NT2/D1 (cell line): ENCODE results near the gene ING5.

Experiments
- DNase-seq: peaks from one replicate; pipeline ENCODE4 v3.0.0-alpha.2; 2011; ENCODE audit warnings: low read depth, low spot score
- H3K27me3 ChIP-seq: 2 replicates; pipeline ENCODE4 v1.6.0; 2011; ENCODE audit warnings: mild to moderate bottlenecking; ENCODE audit not compliant: insufficient read length, insufficient read depth
- H3K36me3 ChIP-seq: 2 replicates; pipeline ENCODE4 v1.6.1; 2011; ENCODE audit warnings: mild to moderate bottlenecking, low read length, mixed read lengths; ENCODE audit not compliant: insufficient read depth, insufficient read length
- H3K4me1 ChIP-seq: 2 replicates; pipeline ENCODE4 v1.5.1; 2011; ENCODE audit not compliant: insufficient read depth, insufficient read length
- H3K4me3 ChIP-seq: 2 replicates; pipeline ENCODE4 v1.5.1; 2011; ENCODE audit warnings: low read depth; ENCODE audit not compliant: insufficient read length
- H3K9ac ChIP-seq: 2 replicates; pipeline ENCODE4 v1.6.0; 2011; ENCODE audit warnings: low read depth; ENCODE audit not compliant: insufficient read length
- H3K9me3 ChIP-seq: 2 replicates; pipeline ENCODE4 v1.5.1; 2011; ENCODE audit warnings: mild to moderate bottlenecking, low read length; ENCODE audit not compliant: insufficient read depth
- SUZ12 ChIP-seq: IDR thresholded peaks from 2 replicates; pipeline ENCODE4 v1.6.1; 2011; ENCODE audit not compliant: insufficient read length, insufficient read depth; ENCODE audit errors: extremely low read depth
- YY1 ChIP-seq: IDR thresholded peaks from 2 replicates; pipeline ENCODE4 v1.6.1; 2011; ENCODE audit not compliant: insufficient read length, insufficient read depth
- ZNF274 ChIP-seq: IDR thresholded peaks from 2 replicates; pipeline ENCODE4 v1.6.1; 2011; ENCODE audit warnings: mild to moderate bottlenecking, low read depth, low read length

ING5 gene

DNA sequence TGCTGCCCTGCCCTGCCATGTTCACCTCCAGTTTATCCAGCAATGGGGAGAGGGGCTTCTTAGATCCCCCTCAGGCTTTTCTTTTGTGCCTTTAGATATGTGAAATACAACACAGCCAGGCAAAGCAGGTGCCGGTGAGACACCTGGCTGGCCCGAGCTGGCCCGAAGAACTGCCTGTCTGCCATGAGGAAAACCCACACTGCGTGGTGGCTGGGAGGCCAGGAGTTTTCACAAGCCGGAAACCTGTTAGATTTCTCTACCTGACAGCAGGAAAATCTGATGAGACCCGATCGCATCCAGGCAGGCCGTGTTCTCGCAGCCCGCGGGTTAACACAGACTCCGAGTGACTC, 69.1 kb downstream of the ING5 start:
- Histone ChIP-seq H3K27me3 (no peaks in the 10 kb centered on the region), H3K9me3 (no peaks in the 10 kb centered on the region), H3K36me3 (no peaks in the 10 kb centered on the region), H3K4me3 (peak overlapping the region; percentile 8), H3K4me1 (peaks cover 33% of the 10 kb centered on the region), H3K9ac (peak overlapping the region; percentile 70)
- no peak for DNase-seq
- TF ChIP-seq SUZ12 (no peak), ZNF274 (no peak), YY1 (no peak)

DNA sequence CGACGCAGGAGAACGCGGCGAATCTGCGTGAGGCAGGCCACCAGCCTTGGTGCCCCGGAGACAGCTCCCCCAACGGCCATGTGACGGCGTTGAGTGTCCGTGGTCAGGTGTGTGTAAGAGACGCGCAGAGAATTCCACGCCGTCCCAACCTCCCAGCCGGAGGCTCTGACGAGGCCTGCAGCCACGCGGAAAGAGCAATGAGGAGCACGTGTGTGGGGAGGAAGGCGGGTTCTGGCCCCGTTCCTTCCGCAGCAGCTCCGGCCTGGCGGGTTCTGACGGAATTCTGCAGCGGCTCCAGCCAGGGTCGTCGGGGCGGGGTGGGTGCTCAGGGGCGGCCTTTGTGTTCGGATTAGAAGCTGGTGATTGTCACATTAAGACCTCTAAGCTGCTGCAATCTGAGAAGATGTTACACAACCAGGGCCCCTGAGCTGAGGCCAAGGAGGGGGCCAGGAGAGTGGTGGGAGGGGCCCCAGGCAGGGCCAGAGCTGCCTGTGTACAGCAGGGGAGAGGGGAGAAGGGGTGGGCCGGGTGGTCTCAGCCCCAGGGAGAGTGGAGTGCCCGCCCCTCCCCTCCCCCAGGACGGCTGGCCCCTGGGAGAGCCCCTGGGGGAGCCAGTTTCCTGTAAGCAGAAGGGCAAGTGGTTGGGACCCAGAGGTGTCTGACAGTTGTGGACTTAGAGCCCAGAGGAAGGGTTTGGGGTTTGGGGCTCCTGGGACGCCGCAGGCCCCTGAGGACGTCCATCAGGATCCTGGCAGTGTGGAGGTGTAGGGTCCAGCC, 69.6 kb downstream of the ING5 start:
- Histone ChIP-seq H3K27me3 (no peaks in the 10 kb centered on the region), H3K9ac (peak overlapping the region; percentile 70), H3K9me3 (no peaks in the 10 kb centered on the region), H3K4me1 (peaks cover 36% of the 10 kb centered on the region), H3K4me3 (peak overlapping the region; percentile 8), H3K36me3 (no peaks in the 10 kb centered on the region)
- no peak for TF ChIP-seq YY1
- TF ChIP-seq ZNF274, result no peak
- TF ChIP-seq SUZ12, result no peak
- DNase-seq, result no peak

DNA sequence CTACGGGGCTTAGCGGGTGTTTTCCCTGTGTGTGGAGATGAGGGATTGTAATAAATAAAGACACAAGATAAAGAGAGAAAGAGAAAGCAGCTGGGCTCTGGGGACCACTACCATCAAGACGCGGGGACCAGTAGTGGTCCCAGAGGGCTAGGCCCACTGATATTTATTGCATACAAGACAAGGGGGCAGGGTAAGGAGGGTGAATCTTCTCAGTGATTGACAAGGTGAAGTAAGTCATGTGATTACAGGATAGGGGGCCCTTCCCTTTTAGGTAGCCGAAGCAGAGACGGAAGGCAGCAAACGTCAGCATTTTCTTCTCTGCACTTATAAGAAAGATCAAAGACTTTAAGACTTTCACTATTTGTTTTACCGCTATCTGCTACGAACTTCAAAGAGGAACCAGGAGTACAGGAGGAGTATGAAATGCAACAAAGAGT, 70.2 kb downstream of the ING5 start:
- peak overlapping the region; percentile 32 for H3K9ac ChIP-seq
- H3K4me1 ChIP-seq, result peaks cover 41% of the 10 kb centered on the region
- H3K4me3 ChIP-seq, result no peak overlapping the region
- no peak for DNase-seq
- H3K27me3 ChIP-seq, result no peaks in the 10 kb centered on the region
- no peaks in the 10 kb centered on the region for H3K36me3 ChIP-seq
- H3K9me3 ChIP-seq, result no peaks in the 10 kb centered on the region
- TF ChIP-seq SUZ12 (no peak), ZNF274 (no peak)

DNA sequence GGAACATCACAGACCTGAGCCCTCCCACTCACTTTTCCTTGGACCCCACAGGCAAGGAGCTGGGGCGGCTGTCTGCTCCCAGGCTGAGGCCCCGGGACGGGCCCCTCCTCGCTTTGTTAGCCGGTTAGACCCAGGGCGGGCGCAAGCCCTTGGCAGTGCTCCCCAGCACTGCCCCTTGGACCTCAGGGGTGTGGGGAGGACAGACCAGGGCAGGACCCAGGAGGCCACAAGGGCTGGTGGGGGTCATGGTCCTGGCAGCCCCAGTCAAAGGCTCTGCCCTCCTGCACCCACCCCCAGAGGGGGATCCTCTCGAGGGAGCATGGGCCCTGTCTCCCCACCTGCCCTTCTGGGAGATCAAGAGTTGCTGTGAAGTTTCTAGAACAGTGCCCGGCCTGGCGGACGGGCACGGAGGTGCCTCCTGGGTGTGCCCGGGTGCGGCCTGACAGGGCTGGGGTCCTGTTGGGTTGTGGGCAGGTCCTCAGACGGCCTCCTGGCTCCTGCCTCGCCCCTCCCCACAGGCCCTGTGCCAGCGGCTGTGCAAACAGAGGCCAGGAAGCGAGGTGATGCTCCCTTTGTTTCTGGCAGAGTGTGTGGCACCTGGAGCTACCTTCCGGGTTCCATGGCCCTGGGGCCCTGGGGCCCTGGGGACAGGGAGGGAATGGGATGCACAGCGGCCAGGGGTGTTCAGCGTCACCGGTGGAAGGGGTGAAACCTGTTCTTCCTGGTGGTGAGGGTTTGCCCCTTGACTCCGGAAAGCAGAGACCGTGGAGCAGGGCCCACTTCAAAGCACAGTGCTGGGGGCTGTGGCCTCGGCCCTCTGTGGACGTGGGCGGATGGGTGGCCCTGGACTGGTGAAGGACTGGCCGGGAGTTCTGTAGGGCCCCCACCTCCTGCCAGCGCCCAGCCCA, 71.9 kb downstream of the ING5 start:
- H3K9ac ChIP-seq, result peak overlapping the region; percentile 32
- no peak for DNase-seq
- H3K9me3 ChIP-seq, result no peaks in the 10 kb centered on the region
- H3K27me3 ChIP-seq, result no peaks in the 10 kb centered on the region
- TF ChIP-seq SUZ12, result no peak
- TF ChIP-seq ZNF274, result no peak
- no peak for TF ChIP-seq YY1
- peaks cover 52% of the 10 kb centered on the region for H3K4me1 ChIP-seq
- no peaks in the 10 kb centered on the region for H3K36me3 ChIP-seq
- H3K4me3 ChIP-seq, result no peak overlapping the region

DNA sequence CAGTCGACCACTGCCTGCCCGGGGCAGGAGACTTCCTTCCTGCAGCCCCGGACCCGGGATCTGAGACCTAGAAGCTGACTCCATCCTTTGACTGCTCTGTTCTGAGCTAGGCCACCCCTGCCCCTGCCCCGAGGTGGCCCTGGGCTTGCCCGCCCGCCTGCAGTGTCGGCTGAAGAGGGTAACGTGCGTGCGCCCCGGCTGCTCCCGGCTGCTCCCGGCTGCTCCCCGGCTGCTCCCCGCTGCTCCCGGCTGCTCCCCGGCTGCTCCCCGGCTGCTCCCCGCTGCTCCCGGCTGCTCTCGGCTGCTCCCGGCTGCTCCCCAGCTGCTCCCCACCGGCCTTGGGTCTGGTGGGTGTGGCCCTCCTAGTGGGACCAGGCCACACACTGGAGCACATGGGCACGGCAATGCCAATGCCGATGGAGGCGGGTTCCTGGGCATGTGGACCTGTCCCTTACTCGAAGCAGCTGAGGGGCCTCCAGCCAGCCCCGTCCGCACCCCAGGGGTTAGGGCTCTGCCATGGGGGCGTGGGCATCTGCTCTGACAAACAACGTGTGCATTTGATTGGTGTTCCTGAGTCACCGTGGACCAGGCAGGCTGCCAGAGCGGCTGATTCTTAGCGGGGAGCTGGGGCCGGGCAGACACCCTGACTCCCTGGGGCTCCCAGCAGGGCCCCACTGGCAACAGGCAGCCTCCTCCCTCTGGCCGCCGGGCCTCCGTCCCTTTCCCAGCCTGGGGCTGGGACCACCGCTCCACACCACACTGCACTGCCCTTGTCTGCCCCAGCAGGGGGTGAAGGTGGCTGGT, 72.8 kb downstream of the ING5 start:
- Histone ChIP-seq H3K27me3 (no peaks in the 10 kb centered on the region), H3K9me3 (no peaks in the 10 kb centered on the region; the same call in 1 of the 2 replicates), H3K4me3 (no peak overlapping the region), H3K36me3 (no peaks in the 10 kb centered on the region), H3K4me1 (peaks cover 52% of the 10 kb centered on the region), H3K9ac (peak overlapping the region; percentile 32)
- TF ChIP-seq YY1 (no peak), SUZ12 (no peak), ZNF274 (no peak)
- no peak for DNase-seq

DNA sequence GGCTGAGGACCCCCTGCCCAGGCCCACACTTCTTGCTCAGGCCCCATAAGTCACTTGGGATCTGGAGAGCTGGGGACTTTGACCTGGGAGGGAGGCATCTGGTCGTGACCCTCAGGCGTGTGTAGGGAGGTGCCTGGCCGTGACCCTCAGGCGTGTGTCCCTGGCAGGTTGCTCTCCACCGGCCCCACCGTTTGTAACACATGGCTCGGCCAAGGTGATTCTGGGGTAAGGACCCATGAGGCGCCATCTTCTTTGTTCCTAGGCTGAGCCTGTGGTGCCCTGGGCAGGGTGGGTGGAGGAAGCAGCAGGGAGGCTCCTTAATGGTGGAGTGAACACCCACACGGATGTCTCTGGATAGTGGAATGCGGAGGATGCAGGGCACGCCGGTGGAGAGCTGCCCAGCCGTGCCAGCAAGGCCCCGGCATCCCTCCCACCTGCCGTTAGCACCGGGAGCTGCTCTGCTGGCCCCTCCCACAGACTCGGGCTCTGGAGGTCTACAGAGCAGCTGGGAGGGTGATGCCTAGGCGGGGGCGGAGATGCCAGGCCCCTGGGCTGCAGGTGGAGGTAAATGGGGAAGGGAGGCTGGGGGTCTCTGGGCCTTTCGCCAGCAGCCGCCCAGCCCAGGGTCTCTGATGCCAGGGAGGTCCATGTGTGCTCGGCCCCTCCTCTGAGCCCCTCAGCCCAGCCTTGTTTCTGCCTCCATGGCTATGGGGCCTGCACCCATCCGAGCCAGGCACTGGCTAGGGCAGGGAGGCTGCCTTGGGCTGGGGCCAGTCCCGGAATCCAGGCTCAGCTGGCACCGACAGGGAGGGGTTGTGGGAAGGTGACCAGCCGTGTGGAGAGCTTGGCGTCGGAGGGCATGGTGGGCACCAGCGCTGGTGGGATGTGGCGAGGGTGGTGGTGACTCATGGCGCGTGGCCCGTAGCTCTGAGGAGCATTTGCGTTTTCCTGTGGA, 73.7 kb downstream of the ING5 start:
- H3K9me3 ChIP-seq, result peaks cover under 1% of the 10 kb centered on the region
- DNase-seq, result no peak
- no peak overlapping the region for H3K9ac ChIP-seq
- no peak for TF ChIP-seq YY1
- no peak for TF ChIP-seq SUZ12
- TF ChIP-seq ZNF274, result no peak
- H3K4me3 ChIP-seq, result no peak overlapping the region
- no peaks in the 10 kb centered on the region for H3K27me3 ChIP-seq
- no peaks in the 10 kb centered on the region for H3K36me3 ChIP-seq
- H3K4me1 ChIP-seq, result peaks cover 47% of the 10 kb centered on the region
